Upper lobe of left lung (tissue), 4 donors: ENCODE data around the gene CCDC40.

Experiments
- EP300 ChIP-seq, 4 donors: sonication (generic); formaldehyde crosslinking; IDR thresholded peaks; one replicate each; pipeline ENCODE4 v1.5.1; 2017; ENCODE audit warnings: antibody characterized with exemption in 4 of 4, control low read depth in 2 of 4
- POLR2A ChIP-seq, 4 donors: fragments of 450-650 bp; IDR thresholded peaks; one replicate each; pipeline ENCODE4 v1.5.1; 2016 to 2017; ENCODE audit warnings: antibody characterized with exemption in 4 of 4, mild to moderate bottlenecking in 2 of 4
- POLR2AphosphoS5 ChIP-seq, 2 donors: sonication (generic); formaldehyde crosslinking; IDR thresholded peaks; one replicate each; pipeline ENCODE4 v1.5.1; 2017; ENCODE audit warnings: antibody characterized with exemption in 2 of 2
- TF ChIP-seq, protein P1 (sequence below), 6 experiments: fragments of 450-650 bp in 4 of 6; fragments of 200-600 bp in 2 of 6; sonication (generic) in 2 of 6; IDR thresholded peaks; one replicate each; pipeline ENCODE4 v1.5.1; 2016 to 2019; ENCODE audit warnings: antibody characterized with exemption in 6 of 6

DNA sequence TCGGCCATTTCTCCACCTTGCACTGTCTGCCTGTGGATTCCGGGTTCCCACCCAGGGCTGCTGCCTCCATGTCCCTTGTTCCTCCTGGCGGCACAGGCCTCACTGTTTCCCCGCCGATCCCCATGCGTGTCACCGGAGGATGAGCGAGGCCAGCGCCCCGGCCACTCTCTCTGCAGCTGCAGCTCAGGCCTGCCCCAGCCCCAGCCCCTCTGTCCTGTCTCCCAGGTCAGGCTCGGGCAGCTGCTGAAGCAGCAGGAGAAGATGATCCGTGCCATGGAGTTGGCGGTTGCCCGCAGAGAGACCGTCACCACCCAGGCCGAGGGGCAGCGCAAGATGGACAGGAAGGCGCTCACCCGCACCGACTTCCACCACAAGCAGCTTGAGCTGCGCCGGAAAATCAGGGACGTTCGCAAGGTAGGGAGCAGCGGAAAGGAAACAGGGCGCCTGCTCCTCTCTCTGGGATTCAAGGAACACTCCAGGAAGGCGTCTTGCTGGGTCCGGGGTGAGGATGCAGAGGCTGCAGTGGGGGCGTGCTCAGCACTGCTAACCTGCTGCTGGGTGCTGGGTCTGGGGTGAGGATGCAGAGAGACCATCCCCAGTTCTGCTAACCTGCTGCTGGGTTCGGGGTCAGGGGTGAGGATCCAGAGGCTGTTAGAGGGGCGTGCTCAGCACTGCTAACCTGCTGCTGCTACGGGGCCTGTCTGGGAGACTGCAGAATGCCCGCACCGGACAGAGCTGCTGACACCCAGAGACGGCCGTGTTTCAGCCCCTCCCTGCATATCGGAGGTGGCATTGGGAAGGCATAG lies 58.8 kb downstream of the CCDC40 start:
- TF ChIP-seq, protein P1, sequence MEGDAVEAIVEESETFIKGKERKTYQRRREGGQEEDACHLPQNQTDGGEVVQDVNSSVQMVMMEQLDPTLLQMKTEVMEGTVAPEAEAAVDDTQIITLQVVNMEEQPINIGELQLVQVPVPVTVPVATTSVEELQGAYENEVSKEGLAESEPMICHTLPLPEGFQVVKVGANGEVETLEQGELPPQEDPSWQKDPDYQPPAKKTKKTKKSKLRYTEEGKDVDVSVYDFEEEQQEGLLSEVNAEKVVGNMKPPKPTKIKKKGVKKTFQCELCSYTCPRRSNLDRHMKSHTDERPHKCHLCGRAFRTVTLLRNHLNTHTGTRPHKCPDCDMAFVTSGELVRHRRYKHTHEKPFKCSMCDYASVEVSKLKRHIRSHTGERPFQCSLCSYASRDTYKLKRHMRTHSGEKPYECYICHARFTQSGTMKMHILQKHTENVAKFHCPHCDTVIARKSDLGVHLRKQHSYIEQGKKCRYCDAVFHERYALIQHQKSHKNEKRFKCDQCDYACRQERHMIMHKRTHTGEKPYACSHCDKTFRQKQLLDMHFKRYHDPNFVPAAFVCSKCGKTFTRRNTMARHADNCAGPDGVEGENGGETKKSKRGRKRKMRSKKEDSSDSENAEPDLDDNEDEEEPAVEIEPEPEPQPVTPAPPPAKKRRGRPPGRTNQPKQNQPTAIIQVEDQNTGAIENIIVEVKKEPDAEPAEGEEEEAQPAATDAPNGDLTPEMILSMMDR (IDR thresholded peaks at IDR 0.05) = no peak
- TF ChIP-seq POLR2A (IDR thresholded peaks at IDR 0.05) = no peak
- no peak for TF ChIP-seq EP300 (IDR thresholded peaks at IDR 0.05)
- no peak for TF ChIP-seq POLR2AphosphoS5 (IDR thresholded peaks at IDR 0.05)
